GM12891 (cell line): ENCODE results near the gene LRP1-AS.

Experiments
- DNase-seq: peaks from one replicate; pipeline ENCODE4 v3.0.0; 2011; ENCODE audit warnings: low spot score; ENCODE audit not compliant: insufficient read length
- FAIRE-seq: peaks from 2 replicates; lab custom pipeline; 2011; peaks lifted over from hg19 to GRCh38; lab: Jason Lieb, UNC
- PAX5 ChIP-seq: IDR thresholded peaks from 2 replicates; pipeline ENCODE4 v1.6.1; 2011; ENCODE audit warnings: low read length, moderate library complexity, mild to moderate bottlenecking; ENCODE audit not compliant: insufficient read depth, severe bottlenecking
- POLR2A ChIP-seq: IDR thresholded peaks from 2 replicates; pipeline ENCODE4 v1.6.1; 2011; ENCODE audit warnings: low read depth, low read length, control low read depth
- POLR2AphosphoS5 ChIP-seq: IDR thresholded peaks from 2 replicates; pipeline ENCODE4 v1.6.1; 2011; ENCODE audit warnings: low read depth, low read length, control low read depth
- POU2F2 ChIP-seq: IDR thresholded peaks from 2 replicates; pipeline ENCODE4 v1.6.1; 2011; ENCODE audit warnings: low read depth, mild to moderate bottlenecking, control low read depth, low read length, moderate library complexity
- SPI1 ChIP-seq: IDR thresholded peaks from 2 replicates; pipeline ENCODE4 v1.6.1; 2011; ENCODE audit warnings: low read depth, low read length, control low read depth
- TAF1 ChIP-seq: IDR thresholded peaks from 2 replicates; pipeline ENCODE4 v1.6.1; 2011; ENCODE audit warnings: low read depth, low read length, control low read depth

Gene LRP1-AS

GRCh38 chr12:57143454-57143853 is 4.0 kb downstream of the LRP1-AS start:
- FAIRE-seq, result no peak
- no peak for TF ChIP-seq POLR2A
- no peak for TF ChIP-seq POU2F2
- TF ChIP-seq POLR2AphosphoS5, result no peak
- TF ChIP-seq SPI1, result no peak
- no peak for TF ChIP-seq PAX5
- no peak for TF ChIP-seq TAF1

GRCh38 chr12:57142727-57143126 is 4.7 kb downstream of the LRP1-AS start:
- FAIRE-seq (no peak), DNase-seq (no peak)
- TF ChIP-seq POLR2A, result no peak
- no peak for TF ChIP-seq SPI1
- TF ChIP-seq POU2F2, result no peak
- TF ChIP-seq PAX5, result no peak
- no peak for TF ChIP-seq TAF1
- TF ChIP-seq POLR2AphosphoS5, result no peak

More at GRCh38 chr12:57143454-57143853, 4.0 kb downstream of the LRP1-AS start:
- no peak for DNase-seq

- no peak for FAIRE-seq
- TF ChIP-seq POLR2A, result no peak
- no peak for TF ChIP-seq PAX5
- no peak for TF ChIP-seq SPI1
- TF ChIP-seq POLR2AphosphoS5, result no peak
- no peak for TF ChIP-seq POU2F2
- no peak for TF ChIP-seq TAF1
- no peak for DNase-seq
These were observed 5.3 kb downstream of the LRP1-AS start for GRCh38 chr12:57142121-57142520.

- no peak for DNase-seq
- FAIRE-seq, result no peak
- TF ChIP-seq SPI1, result no peak
- no peak for TF ChIP-seq POU2F2
- no peak for TF ChIP-seq PAX5
- no peak for TF ChIP-seq POLR2AphosphoS5
- no peak for TF ChIP-seq POLR2A
- TF ChIP-seq TAF1, result no peak
These were observed 6.2 kb downstream of the LRP1-AS start for GRCh38 chr12:57141249-57141648.

- TF ChIP-seq POLR2A (no peak), POLR2AphosphoS5 (no peak), TAF1 (no peak), SPI1 (no peak), POU2F2 (no peak), PAX5 (no peak)
- FAIRE-seq (no peak), DNase-seq (no peak)
These were observed 7.4 kb downstream of the LRP1-AS start for GRCh38 chr12:57139796-57140649.

- TF ChIP-seq PAX5 (no peak), POLR2A (no peak), SPI1 (no peak), POU2F2 (no peak), POLR2AphosphoS5 (no peak), TAF1 (no peak)
- DNase-seq (no peak), FAIRE-seq (no peak)
These were observed 8.7 kb downstream of the LRP1-AS start for GRCh38 chr12:57138526-57139272.

GRCh38 chr12:57135527-57136326 is 11.7 kb downstream of the LRP1-AS start:
- TF ChIP-seq TAF1, result no peak
- DNase-seq, result no peak
- no peak for FAIRE-seq

GRCh38 chr12:57134949-57135348 is 12.5 kb downstream of the LRP1-AS start:
- no peak for FAIRE-seq

GRCh38 chr12:57133916-57134315 is 13.5 kb downstream of the LRP1-AS start:
- DNase-seq, result no peak
- no peak for TF ChIP-seq POU2F2
- no peak for TF ChIP-seq TAF1
- TF ChIP-seq POLR2A, result no peak
- TF ChIP-seq PAX5, result no peak
- TF ChIP-seq SPI1, result no peak
- TF ChIP-seq POLR2AphosphoS5, result no peak
- no peak for FAIRE-seq

More at GRCh38 chr12:57134949-57135348, 12.5 kb downstream of the LRP1-AS start:
- DNase-seq, result no peak
- TF ChIP-seq POLR2AphosphoS5 (no peak), PAX5 (no peak), SPI1 (no peak), POU2F2 (no peak), POLR2A (no peak), TAF1 (no peak)
